Adrenal gland (tissue), 12 donors: Measurements from ENCODE around the gene TCERG1. TPM values are rescaled to one million over a fixed set of nuclear protein-coding genes. Genes with fewer than 3 reads are reported as not detected.
A peak's percentile ranks its signal among the peaks of the same experiment; 100 is the strongest.

ENCODE experiments used
- DNase-seq, 7 donors: peaks; one replicate each; pipeline ENCODE4 v3.0.0-alpha.2; 2019 to 2020
- H3K27ac ChIP-seq, 5 donors: fragments of 200-600 bp; sonication (generic) in 4 of 5; 1 replicate in 3 of 5; 2 replicates in 2 of 5; pipeline versions ENCODE4 v1.5.1 to v1.8.0; 2016 to 2020; ENCODE audit warnings: mild to moderate bottlenecking in 1 of 5
- H3K27me3 ChIP-seq: fragments of 200-600 bp; 2 replicates; pipeline ENCODE4 v1.8.0; 2021
- H3K36me3 ChIP-seq, 2 donors: fragments of 200-600 bp; replicated peaks in 1 of 2; 1 replicate in 1 of 2; 2 replicates in 1 of 2; pipeline versions ENCODE4 v1.5.1 to v1.8.0; 2018 to 2022
- H3K4me1 ChIP-seq, 2 donors: fragments of 200-600 bp; replicated peaks in 1 of 2; 1 replicate in 1 of 2; 2 replicates in 1 of 2; pipeline versions ENCODE4 v1.5.1 to v1.8.0; 2018 to 2021
- H3K4me3 ChIP-seq, 4 donors: fragments of 200-600 bp; sonication (generic) in 3 of 4; one replicate each; pipeline ENCODE4 v1.5.1; 2016 to 2018
- H3K9me3 ChIP-seq, 3 donors: fragments of 200-600 bp; sonication (generic) in 1 of 3; replicated peaks in 1 of 3; 1 replicate in 2 of 3; 2 replicates in 1 of 3; pipeline versions ENCODE4 v1.5.1 to v1.8.0; 2016 to 2021
- POLR2A ChIP-seq, 2 donors: fragments of 450-650 bp; IDR thresholded peaks; one replicate each; pipeline ENCODE4 v1.6.1; 2017; ENCODE audit warnings: antibody characterized with exemption in 2 of 2, mild to moderate bottlenecking in 2 of 2, moderate library complexity in 1 of 2
- WGBS, 4 donors: extraction: QIAGEN DNeasy Blood & Tissue Kit in 2 of 4; methylation state at CpG; one replicate each; pipeline versions ENCODE4 v1.1.5 to v1.1.7; 2013 to 2017; 5-methylcytosine and 5-hydroxymethylcytosine counted together
- intact Hi-C, 2 donors: fragments of 100-400 bp; cut with DNase I; formaldehyde crosslinking; loops; one replicate each; pipeline versions ENCODE4 v1.14.1 to v1.15.0; 2022 to 2023
- polyA plus RNA-seq, 3 donors: library from polyadenylated mRNA; stranded (reverse); fragments of 200-250 nt in 2 of 3; fragments of 350-450 nt in 1 of 3; fragmentation: Illumina TruSeq in 1 of 3; extraction: RNeasy Lipid Tissue Mini Kit (QIAGEN cat#74804) in 1 of 3; gene quantifications; one replicate each; pipeline ENCODE4 v1.2.3, GENCODE V29; 2013 to 2014
- total RNA-seq, 9 donors: library from RNA; depleted of rRNA in 4 of 9; stranded (reverse); fragments of >200 nt in 4 of 9; fragments of 120-200 nt in 1 of 9; fragmentation: NEBNext Ultra II Directional in 1 of 9; extraction: Animal tissue kit (Norgen Biotek cat#: 25700) in 1 of 9; gene quantifications; one replicate each; pipeline versions ENCODE4 v1.1.0 to v1.2.4, GENCODE V29; 2013 to 2023
- TF ChIP-seq, protein P1 (sequence below), 6 experiments: fragments of 450-650 bp in 4 of 6; fragments of 200-600 bp in 2 of 6; sonication (generic) in 1 of 6; IDR thresholded peaks; 1 replicate in 5 of 6; 2 replicates in 1 of 6; pipeline versions ENCODE4 v1.5.1 to v1.8.0; 2016 to 2021; ENCODE audit warnings: antibody characterized with exemption in 6 of 6, mild to moderate bottlenecking in 2 of 6, moderate library complexity in 1 of 6
- donor health status: healthy with polysubstance abuse.
- donor health status: Bipolar disorder and iron deficiency.
- donor health status: DM: yes; HTN: yes; CAD: no.
- donor health status: DM: no; HTN: no; CAD: no.
- donor health status: DM: no; HTN: no; CAD: no.
- donor health status: DM: yes; HTN: yes; CAD: no.

Gene TCERG1
- total and polyA plus RNA-seq, 12 donors, result 12.1 to 80.4 (median 45.5) TPM

DNA sequence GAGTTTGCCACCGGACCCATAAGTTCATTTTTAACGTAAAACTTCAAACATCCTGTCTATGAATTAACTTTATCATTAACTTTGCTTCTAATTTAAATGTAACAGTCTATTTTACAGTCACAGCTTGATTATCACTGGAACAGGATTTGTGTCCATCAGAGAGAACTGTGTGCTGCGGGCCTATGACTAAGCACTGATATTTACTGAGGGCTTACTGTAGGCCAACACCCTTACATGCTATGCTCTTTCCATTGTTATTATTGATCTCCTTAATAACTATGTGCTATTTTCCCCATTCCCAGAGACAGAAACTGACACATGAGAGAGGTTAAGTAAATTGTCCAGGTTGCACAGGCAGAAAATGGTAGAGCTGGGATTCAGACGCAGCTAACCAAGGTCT, 92.8 kb downstream of the TCERG1 start:
- no peak for DNase-seq
- no peaks in the 10 kb centered on the region for H3K27me3 ChIP-seq
- H3K4me3 ChIP-seq, result no peak overlapping the region
- no peak overlapping the region for H3K27ac ChIP-seq
- TF ChIP-seq, protein P1, sequence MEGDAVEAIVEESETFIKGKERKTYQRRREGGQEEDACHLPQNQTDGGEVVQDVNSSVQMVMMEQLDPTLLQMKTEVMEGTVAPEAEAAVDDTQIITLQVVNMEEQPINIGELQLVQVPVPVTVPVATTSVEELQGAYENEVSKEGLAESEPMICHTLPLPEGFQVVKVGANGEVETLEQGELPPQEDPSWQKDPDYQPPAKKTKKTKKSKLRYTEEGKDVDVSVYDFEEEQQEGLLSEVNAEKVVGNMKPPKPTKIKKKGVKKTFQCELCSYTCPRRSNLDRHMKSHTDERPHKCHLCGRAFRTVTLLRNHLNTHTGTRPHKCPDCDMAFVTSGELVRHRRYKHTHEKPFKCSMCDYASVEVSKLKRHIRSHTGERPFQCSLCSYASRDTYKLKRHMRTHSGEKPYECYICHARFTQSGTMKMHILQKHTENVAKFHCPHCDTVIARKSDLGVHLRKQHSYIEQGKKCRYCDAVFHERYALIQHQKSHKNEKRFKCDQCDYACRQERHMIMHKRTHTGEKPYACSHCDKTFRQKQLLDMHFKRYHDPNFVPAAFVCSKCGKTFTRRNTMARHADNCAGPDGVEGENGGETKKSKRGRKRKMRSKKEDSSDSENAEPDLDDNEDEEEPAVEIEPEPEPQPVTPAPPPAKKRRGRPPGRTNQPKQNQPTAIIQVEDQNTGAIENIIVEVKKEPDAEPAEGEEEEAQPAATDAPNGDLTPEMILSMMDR (IDR thresholded peaks at IDR 0.05), result no peak
- no peak for TF ChIP-seq POLR2A (IDR thresholded peaks at IDR 0.05)
- no peaks in the 10 kb centered on the region for H3K4me1 ChIP-seq
- intact Hi-C loops, result loop anchor here (5.0 to 10.0 kb wide), 3 partner anchors 425 to 647 kb away; no protein-coding TSS in a partner anchor
- no peaks in the 10 kb centered on the region for H3K9me3 ChIP-seq
- H3K36me3 ChIP-seq, result no peaks in the 10 kb centered on the region
- WGBS, 4 donors, result 89 to 94% (median 91%) methylated on average over 4 of the region's 4 CpGs

DNA sequence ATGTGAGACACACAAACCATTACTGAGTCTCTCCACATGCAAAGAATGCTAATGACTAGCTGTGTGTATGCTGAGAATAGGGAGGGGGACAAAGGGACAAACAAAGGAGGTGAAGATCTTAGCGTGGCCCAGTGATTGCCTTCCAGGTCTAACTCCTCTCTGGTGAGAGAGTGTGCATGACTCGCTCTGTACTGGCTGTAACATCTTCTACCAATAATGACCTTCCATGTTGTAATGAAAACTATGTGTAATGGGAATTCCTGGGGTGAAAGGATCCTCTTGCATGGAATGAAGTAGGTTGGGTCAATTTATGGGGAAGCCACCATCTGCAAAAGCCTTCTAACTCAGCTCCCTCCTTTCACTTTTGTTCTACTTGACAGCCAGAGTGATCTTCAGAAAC, 93.3 kb downstream of the TCERG1 start:
- Histone ChIP-seq H3K4me1 (no peaks in the 10 kb centered on the region), H3K27ac (no peak overlapping the region), H3K27me3 (no peaks in the 10 kb centered on the region), H3K9me3 (no peaks in the 10 kb centered on the region), H3K4me3 (no peak overlapping the region), H3K36me3 (no peaks in the 10 kb centered on the region)
- 80 to 95% (median 91%) methylated on average over 2 of the region's 2 CpGs for WGBS, 4 donors
- DNase-seq, result no peak
- TF ChIP-seq, protein P1 (IDR thresholded peaks at IDR 0.05), result no peak
- TF ChIP-seq POLR2A (IDR thresholded peaks at IDR 0.05), result no peak
- intact Hi-C loops, result loop anchor here (5.0 to 10.0 kb wide), 2 partner anchors 424 to 427 kb away; no protein-coding TSS in a partner anchor

DNA sequence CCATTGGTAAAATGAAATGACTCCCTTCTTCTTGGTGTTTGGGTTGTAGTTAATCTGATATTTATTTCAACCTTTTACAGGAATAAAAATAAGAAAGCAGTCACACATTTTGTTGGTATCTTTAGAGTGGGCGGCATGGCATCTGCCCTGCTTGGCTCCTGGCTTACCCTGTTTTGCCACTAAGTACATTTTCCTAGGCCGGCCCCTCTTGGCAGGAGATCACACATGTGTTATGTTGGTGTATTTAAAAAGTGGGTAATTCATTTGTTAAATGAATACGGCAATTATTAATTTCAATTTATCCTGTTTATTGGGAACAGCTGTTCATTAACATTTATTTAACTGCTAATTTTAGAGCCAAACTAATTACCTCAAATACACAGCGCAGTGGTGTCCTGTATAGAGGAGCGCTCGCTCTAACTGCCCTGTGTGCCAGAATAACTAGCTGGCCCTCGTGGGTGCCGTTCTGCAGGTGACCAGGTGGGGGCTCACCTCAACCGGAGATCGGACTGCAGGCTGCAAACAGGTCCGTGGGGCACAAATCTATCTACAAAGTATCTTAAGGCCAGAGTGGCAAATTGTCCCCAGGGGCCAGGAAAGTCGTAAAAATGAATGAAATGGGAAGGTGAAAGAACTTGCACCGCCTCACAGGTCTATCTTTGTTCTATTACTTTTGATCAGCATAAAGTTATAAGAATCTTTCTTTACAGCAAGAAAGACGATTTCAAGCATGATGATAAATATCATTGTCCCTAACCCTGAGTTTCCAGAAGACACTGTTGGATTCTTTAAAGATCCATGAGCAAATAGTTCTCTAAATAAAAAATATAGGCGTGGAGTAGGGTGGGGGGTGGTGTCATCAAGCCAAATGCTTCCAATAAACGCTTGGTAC, 95.1 kb downstream of the TCERG1 start:
- intact Hi-C loops, result loop anchor here (5.0 to 10.0 kb wide), 2 partner anchors 423 to 425 kb away; no protein-coding TSS in a partner anchor
- peak; percentile 64 to 91 (median 80) for DNase-seq
- 23 to 28% (median 26%) methylated on average over 13 to 16 of the region's 16 CpGs for WGBS, 4 donors

DNA sequence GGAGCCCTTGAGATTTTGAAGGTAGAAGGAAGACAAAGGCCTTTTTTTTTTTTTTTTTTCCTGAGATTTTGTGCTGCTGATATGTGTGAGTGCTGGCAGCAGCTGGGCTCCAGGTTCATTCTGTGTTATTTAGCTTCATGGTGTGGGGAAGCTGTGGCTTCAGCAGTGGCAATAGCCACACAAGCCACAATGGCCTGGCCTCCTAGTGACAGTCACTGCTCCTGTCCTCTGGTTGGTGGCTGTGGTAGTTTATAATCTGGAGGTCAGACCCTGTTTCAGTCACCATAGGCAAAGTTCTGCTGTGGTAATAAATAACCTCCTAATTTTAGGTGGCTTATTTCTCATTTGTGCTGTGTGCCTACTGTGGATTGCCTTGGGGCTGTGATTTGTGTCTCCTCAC, 97.1 kb downstream of the TCERG1 start:
- Histone ChIP-seq H3K9me3 (no peaks in the 10 kb centered on the region), H3K4me3 (no peak overlapping the region), H3K27me3 (no peaks in the 10 kb centered on the region), H3K27ac (no peak overlapping the region), H3K36me3 (no peaks in the 10 kb centered on the region), H3K4me1 (no peaks in the 10 kb centered on the region)
- intact Hi-C loops, result loop anchor here (5.0 to 10.0 kb wide), 2 partner anchors 421 to 423 kb away; no protein-coding TSS in a partner anchor
- no peak for DNase-seq
- no peak for TF ChIP-seq POLR2A (IDR thresholded peaks at IDR 0.05)
- TF ChIP-seq, protein P1 (IDR thresholded peaks at IDR 0.05), result no peak

More for the DNA sequence above, 95.1 kb downstream of the TCERG1 start:
- TF ChIP-seq POLR2A (IDR thresholded peaks at IDR 0.05), result no peak
- TF ChIP-seq, protein P1 (IDR thresholded peaks at IDR 0.05), result peak; percentile 66 to 84 (median 74)
- H3K27ac ChIP-seq, result no peak overlapping the region
- H3K4me1 ChIP-seq, result no peaks in the 10 kb centered on the region
- H3K9me3 ChIP-seq, result no peaks in the 10 kb centered on the region
- H3K36me3 ChIP-seq, result no peaks in the 10 kb centered on the region
- no peaks in the 10 kb centered on the region for H3K27me3 ChIP-seq
- H3K4me3 ChIP-seq, result no peak overlapping the region
